HFF-Myc (cell line): Measurements from ENCODE around the gene SPTBN1.

Experiments used
- DNase-seq: peaks from one replicate; pipeline ENCODE4 v3.0.0-alpha.2; 2011; ENCODE audit warnings: low read depth; ENCODE audit errors: extremely low read depth
- H3K4me3 ChIP-seq: replicated peaks from 2 replicates; pipeline ENCODE4 v1.5.1; 2011; ENCODE audit warnings: low read depth, mild to moderate bottlenecking, control low read depth, low read length
- TF ChIP-seq, protein P1 (sequence below): IDR thresholded peaks from 2 replicates; pipeline ENCODE4 v1.5.1; 2012; ENCODE audit warnings: mild to moderate bottlenecking, low read depth, low read length, control low read depth; ENCODE audit errors: missing control alignments

The SPTBN1 gene

DNA sequence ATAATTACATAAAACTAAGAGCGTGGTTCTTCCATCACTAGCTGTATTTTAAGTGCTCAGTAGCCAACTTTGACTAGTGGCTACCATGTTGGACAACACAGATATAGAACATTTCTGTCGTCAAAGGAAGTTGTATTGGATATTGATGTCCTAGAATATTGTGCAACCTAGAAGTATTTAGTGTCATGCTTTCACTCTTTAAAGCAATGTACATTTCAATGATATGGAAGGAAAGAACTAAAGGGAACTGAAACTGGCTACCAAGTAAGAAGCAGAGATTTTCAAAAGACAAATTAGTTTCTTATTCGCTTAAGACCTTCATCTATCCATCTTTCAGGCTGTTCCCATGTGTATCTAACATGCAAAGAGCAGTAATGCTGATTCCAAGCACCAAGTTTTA lies 182.0 kb downstream of the SPTBN1 start:
- no peak overlapping the region for H3K4me3 ChIP-seq
- no peak for DNase-seq
- TF ChIP-seq, protein P1, sequence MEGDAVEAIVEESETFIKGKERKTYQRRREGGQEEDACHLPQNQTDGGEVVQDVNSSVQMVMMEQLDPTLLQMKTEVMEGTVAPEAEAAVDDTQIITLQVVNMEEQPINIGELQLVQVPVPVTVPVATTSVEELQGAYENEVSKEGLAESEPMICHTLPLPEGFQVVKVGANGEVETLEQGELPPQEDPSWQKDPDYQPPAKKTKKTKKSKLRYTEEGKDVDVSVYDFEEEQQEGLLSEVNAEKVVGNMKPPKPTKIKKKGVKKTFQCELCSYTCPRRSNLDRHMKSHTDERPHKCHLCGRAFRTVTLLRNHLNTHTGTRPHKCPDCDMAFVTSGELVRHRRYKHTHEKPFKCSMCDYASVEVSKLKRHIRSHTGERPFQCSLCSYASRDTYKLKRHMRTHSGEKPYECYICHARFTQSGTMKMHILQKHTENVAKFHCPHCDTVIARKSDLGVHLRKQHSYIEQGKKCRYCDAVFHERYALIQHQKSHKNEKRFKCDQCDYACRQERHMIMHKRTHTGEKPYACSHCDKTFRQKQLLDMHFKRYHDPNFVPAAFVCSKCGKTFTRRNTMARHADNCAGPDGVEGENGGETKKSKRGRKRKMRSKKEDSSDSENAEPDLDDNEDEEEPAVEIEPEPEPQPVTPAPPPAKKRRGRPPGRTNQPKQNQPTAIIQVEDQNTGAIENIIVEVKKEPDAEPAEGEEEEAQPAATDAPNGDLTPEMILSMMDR: no peak

DNA sequence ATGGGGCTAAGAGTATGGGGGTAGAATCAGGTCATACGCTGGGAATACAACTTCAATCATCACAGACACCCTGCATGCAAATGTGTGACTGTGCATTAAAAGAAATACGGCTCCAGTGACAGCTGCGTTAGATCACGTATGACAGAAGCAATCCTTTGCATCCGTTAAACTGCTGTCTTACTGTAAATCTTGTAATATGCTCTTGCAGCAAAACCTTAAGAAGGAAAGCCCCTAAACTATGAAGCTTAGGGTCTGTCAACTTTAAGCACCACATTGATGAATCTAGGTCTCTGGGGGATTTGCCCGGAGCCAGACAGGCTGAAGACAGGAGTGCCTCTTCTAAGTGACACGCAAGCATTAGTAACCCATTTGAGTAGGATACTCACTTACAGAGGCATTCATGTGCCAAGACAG lies 182.7 kb downstream of the SPTBN1 start:
- H3K4me3 ChIP-seq: no peak overlapping the region
- no peak for DNase-seq
- TF ChIP-seq, protein P1: no peak

DNA sequence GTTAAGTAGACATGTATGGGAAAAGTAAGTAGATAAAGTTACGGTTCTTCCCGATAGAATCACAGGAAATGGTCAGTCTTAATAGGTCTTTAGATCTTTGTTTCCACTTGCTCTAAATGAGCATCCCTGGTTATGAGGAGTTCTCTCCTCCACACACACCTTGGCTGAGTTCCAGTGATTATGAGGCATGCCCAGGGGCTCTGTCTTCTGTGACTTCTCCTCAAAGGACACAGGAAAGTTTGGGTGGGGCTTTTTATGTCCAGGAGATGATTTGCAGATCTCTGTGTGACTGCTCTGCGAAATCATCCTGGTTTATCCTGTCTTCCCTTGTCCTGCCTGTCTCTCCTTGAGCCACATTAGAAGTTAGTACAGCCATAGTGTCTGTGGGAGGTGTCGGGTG lies 183.5 kb downstream of the SPTBN1 start:
- no peak overlapping the region for H3K4me3 ChIP-seq
- DNase-seq: no peak
- TF ChIP-seq, protein P1: no peak

DNA sequence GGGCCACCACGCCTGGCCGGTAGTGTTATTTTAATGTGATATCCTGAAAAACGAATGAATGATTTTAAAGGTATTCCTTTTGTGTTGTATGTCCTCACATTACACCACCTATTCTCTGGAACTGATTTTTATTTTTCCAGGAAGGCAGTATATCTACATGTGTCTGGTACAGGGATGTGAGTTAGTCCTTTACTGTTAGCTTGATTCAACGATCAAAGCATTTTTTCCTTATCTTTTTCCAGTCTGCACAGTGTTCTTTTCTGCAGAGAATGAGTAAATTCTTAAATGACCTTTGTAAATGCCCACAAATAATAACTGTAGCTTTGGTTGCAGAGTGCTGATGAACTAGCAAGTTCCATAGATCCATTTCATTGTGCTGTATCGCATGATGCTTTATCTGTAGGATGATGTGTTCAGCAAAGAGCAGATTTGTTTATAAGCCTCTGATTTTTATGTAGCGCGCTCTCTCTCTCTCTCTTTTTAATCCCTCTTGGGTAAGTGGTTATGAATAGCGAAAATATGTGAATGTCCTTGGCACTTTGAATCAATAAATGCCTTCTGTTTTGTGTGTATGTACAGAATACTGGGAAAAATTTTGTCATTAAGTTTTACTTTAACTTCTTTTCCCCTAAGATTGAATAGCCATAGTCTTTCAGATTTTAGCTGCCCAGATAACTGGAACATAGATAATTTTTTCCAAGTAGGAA lies 184.9 kb downstream of the SPTBN1 start:
- TF ChIP-seq, protein P1: no peak
- no peak overlapping the region for H3K4me3 ChIP-seq
- DNase-seq: no peak

DNA sequence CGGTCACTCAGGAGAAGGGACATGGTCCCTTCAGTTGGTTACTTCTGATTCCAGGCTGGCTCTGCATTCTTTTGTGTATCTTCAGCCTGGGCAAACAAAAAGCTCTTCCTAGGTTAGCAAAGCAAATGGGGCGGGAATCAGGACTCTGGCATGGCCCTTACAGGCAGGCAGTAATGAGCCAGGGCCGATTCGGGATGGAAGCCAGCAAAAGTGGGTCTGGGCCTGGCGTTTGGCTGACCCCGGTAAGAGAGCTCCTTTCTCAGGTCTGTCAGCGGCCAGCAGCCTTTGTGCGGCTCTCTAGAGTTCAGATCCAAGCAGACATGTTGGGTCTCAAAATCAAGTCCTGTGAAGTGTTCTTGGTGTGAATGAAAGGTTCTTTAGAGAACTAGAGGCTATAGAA lies 185.9 kb downstream of the SPTBN1 start:
- no peak for DNase-seq
- H3K4me3 ChIP-seq: no peak overlapping the region
- TF ChIP-seq, protein P1: no peak

DNA sequence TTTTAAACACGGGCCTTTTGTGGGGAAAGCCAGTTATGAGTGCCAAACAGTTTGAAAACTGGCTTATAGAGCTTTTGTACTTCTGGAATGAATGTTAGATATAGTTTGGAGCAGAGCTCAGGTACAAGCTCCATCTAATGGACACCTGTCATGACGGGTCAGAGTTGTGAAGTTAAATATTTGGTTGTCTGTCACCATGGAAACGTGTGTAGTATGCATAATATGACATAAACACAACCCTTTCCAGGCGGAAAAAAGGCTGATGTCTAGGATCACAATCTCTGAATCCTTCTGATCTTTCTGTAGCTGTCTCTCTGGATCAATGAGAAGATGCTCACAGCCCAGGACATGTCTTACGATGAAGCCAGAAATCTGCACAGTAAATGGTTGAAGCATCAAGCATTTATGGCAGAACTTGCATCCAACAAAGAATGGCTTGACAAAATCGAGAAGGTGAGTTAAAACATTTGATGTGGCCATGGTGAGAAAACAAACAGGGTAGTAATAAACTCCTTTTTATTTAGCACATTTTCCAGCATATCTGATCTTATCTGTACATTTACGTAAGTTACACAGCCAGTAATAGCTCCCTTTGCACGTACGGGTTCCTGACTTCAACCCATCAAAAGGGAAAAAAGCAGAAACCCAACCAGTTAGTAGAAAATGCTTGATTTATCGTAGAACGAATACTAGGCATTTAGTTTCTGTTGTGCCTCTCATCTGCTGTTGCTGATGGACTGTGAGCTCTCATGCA lies 186.7 kb downstream of the SPTBN1 start:
- DNase-seq: no peak
- TF ChIP-seq, protein P1: no peak
- H3K4me3 ChIP-seq: no peak overlapping the region
